ENCODE data around the gene ACOX1.

ACOX1 gene

GRCh38 chr17:75915268-75915667 is 63.7 kb downstream of the ACOX1 start:
- TF ChIP-seq CTCF (IDR thresholded peaks at IDR 0.05; ENCODE audit: borderline replicate concordance, extremely low read depth, low read length, poor library complexity, severe bottlenecking) (no peak), EZH2 (IDR thresholded peaks at IDR 0.05; ENCODE audit: borderline replicate concordance, low read depth, low read length, severe bottlenecking) (no peak)
- DNase-seq (no peak), ATAC-seq (ENCODE audit: insufficient read depth, low read depth) (no peak)
- no peaks in the 10 kb centered on the region for H3K27me3 ChIP-seq (ENCODE audit: insufficient read depth, low read length, poor library complexity)
- H3K4me2 ChIP-seq (ENCODE audit: insufficient read depth, low read length) = no peak overlapping the region
- H3K79me2 ChIP-seq (ENCODE audit: insufficient read depth, low read length) = no peaks in the 10 kb centered on the region
- peaks cover 32% of the 10 kb centered on the region for H3K36me3 ChIP-seq (ENCODE audit: insufficient read depth, low read length)
- no peak overlapping the region for H2AFZ ChIP-seq (ENCODE audit: low read depth, low read length)
- H3K9ac ChIP-seq (ENCODE audit: low read depth, low read length) = no peak overlapping the region
- no peaks in the 10 kb centered on the region for H3K4me1 ChIP-seq (ENCODE audit: insufficient read depth, low read length)
- H3K4me3 ChIP-seq (ENCODE audit: low read depth in 1 of 2, low read length in 2 of 2) = no peak overlapping the region
- H4K20me1 ChIP-seq (ENCODE audit: insufficient read depth, low read length) = no peaks in the 10 kb centered on the region
- H3K27ac ChIP-seq (ENCODE audit: low read length) = no peak overlapping the region
- H3K9me3 ChIP-seq (ENCODE audit: insufficient read depth, low read length, severe bottlenecking) = no peaks in the 10 kb centered on the region

GRCh38 chr17:75914643-75915267 is 64.2 kb downstream of the ACOX1 start:
- DNase-seq = no peak
- TF ChIP-seq EZH2 (IDR thresholded peaks at IDR 0.05; ENCODE audit: borderline replicate concordance, low read depth, low read length, severe bottlenecking) (no peak), CTCF (IDR thresholded peaks at IDR 0.05; ENCODE audit: borderline replicate concordance, extremely low read depth, low read length, poor library complexity, severe bottlenecking) (no peak)
- Histone ChIP-seq H4K20me1 (ENCODE audit: insufficient read depth, low read length) (no peaks in the 10 kb centered on the region), H3K79me2 (ENCODE audit: insufficient read depth, low read length) (no peaks in the 10 kb centered on the region), H3K36me3 (ENCODE audit: insufficient read depth, low read length) (peaks cover 30% of the 10 kb centered on the region), H3K4me3 (ENCODE audit: low read depth in 1 of 2, low read length in 2 of 2) (no peak overlapping the region), H3K27ac (ENCODE audit: low read length) (no peak overlapping the region), H3K27me3 (ENCODE audit: insufficient read depth, low read length, poor library complexity) (no peaks in the 10 kb centered on the region), H2AFZ (ENCODE audit: low read depth, low read length) (no peak overlapping the region), H3K4me1 (ENCODE audit: insufficient read depth, low read length) (no peaks in the 10 kb centered on the region), H3K9ac (ENCODE audit: low read depth, low read length) (no peak overlapping the region), H3K4me2 (ENCODE audit: insufficient read depth, low read length) (no peak overlapping the region), H3K9me3 (ENCODE audit: insufficient read depth, low read length, severe bottlenecking) (no peaks in the 10 kb centered on the region)
- no peak for ATAC-seq (ENCODE audit: insufficient read depth, low read depth)

GRCh38 chr17:75913537-75914210 is 65.3 kb downstream of the ACOX1 start:
- ATAC-seq (ENCODE audit: insufficient read depth, low read depth) = no peak
- H3K9ac ChIP-seq (ENCODE audit: low read depth, low read length) = no peak overlapping the region
- TF ChIP-seq EZH2 (IDR thresholded peaks at IDR 0.05; ENCODE audit: borderline replicate concordance, low read depth, low read length, severe bottlenecking) = no peak
- TF ChIP-seq CTCF (IDR thresholded peaks at IDR 0.05; ENCODE audit: borderline replicate concordance, extremely low read depth, low read length, poor library complexity, severe bottlenecking) = no peak
- H3K27ac ChIP-seq (ENCODE audit: low read length) = no peak overlapping the region
- no peak for DNase-seq
- H3K4me2 ChIP-seq (ENCODE audit: insufficient read depth, low read length) = no peak overlapping the region
- H2AFZ ChIP-seq (ENCODE audit: low read depth, low read length) = no peak overlapping the region
- H3K27me3 ChIP-seq (ENCODE audit: insufficient read depth, low read length, poor library complexity) = no peaks in the 10 kb centered on the region
- H3K4me1 ChIP-seq (ENCODE audit: insufficient read depth, low read length) = no peaks in the 10 kb centered on the region
- no peaks in the 10 kb centered on the region for H3K9me3 ChIP-seq (ENCODE audit: insufficient read depth, low read length, severe bottlenecking)
- no peaks in the 10 kb centered on the region for H3K79me2 ChIP-seq (ENCODE audit: insufficient read depth, low read length)
- no peaks in the 10 kb centered on the region for H4K20me1 ChIP-seq (ENCODE audit: insufficient read depth, low read length)
- H3K4me3 ChIP-seq (ENCODE audit: low read depth in 1 of 2, low read length in 2 of 2) = no peak overlapping the region
- H3K36me3 ChIP-seq (ENCODE audit: insufficient read depth, low read length) = peaks cover 27% of the 10 kb centered on the region
